GM18951 (cell line): ENCODE data around the gene BACH2.

ENCODE experiments used
- POLR2A ChIP-seq: IDR thresholded peaks from 4 replicates; pipeline ENCODE4 v1.6.1; 2011; ENCODE audit warnings: mild to moderate bottlenecking; ENCODE audit not compliant: insufficient read length, insufficient read depth; ENCODE audit errors: extremely low read depth
- in situ Hi-C: fragments of 300-500 bp; cut with MboI; formaldehyde crosslinking; loops from one replicate; pipeline ENCODE4 v1.12.0; 2022; ENCODE audit warnings: low sequenced_read_pairs, mixed read lengths, inconsistent platforms; ENCODE audit not compliant: unreplicated experiment

BACH2 gene

GRCh38 chr6:90159452-90159851 lies 137.2 kb downstream of the BACH2 start:
- in situ Hi-C loops, result no loop called here
- TF ChIP-seq POLR2A, result no peak

GRCh38 chr6:90158936-90159335 lies 137.7 kb downstream of the BACH2 start:
- TF ChIP-seq POLR2A, result no peak
- in situ Hi-C loops, result no loop called here

- TF ChIP-seq POLR2A, result no peak
- in situ Hi-C loops, result no loop called here
These were observed 139.2 kb downstream of the BACH2 start for GRCh38 chr6:90157441-90157840.

- no peak for TF ChIP-seq POLR2A
- in situ Hi-C loops, result no loop called here
These were observed 139.8 kb downstream of the BACH2 start for GRCh38 chr6:90156861-90157260.

- in situ Hi-C loops, result no loop called here
- TF ChIP-seq POLR2A, result no peak
These were observed 141.7 kb downstream of the BACH2 start for GRCh38 chr6:90154755-90155470.

- TF ChIP-seq POLR2A, result no peak
- in situ Hi-C loops, result no loop called here
These were observed 144.8 kb downstream of the BACH2 start for GRCh38 chr6:90151576-90152422.

- TF ChIP-seq POLR2A, result no peak
- in situ Hi-C loops, result no loop called here
These were observed 147.4 kb downstream of the BACH2 start for GRCh38 chr6:90149280-90149679.

- in situ Hi-C loops, result no loop called here
- TF ChIP-seq POLR2A, result no peak
These were observed 147.8 kb downstream of the BACH2 start for GRCh38 chr6:90148867-90149266.

- in situ Hi-C loops, result no loop called here
- TF ChIP-seq POLR2A, result no peak
These were observed 149.6 kb downstream of the BACH2 start for GRCh38 chr6:90146921-90147649.

GRCh38 chr6:90146024-90146423 lies 150.6 kb downstream of the BACH2 start:
- TF ChIP-seq POLR2A, result no peak
- in situ Hi-C loops, result no loop called here

- in situ Hi-C loops, result no loop called here
- TF ChIP-seq POLR2A, result no peak
These were observed 151.6 kb downstream of the BACH2 start for GRCh38 chr6:90144928-90145555.

- in situ Hi-C loops, result no loop called here
- no peak for TF ChIP-seq POLR2A
These were observed 152.2 kb downstream of the BACH2 start for GRCh38 chr6:90144396-90144795.

GRCh38 chr6:90140683-90141082 lies 156.0 kb downstream of the BACH2 start:
- TF ChIP-seq POLR2A, result no peak
- in situ Hi-C loops, result no loop called here
